Measurements from ENCODE around the gene ACER3.
"Not testable (repeated sequence)": the region's sequence is repeated elsewhere in the genome, so short reads cannot be mapped to it uniquely, and the experiment has no call there.

The ACER3 gene

DNA sequence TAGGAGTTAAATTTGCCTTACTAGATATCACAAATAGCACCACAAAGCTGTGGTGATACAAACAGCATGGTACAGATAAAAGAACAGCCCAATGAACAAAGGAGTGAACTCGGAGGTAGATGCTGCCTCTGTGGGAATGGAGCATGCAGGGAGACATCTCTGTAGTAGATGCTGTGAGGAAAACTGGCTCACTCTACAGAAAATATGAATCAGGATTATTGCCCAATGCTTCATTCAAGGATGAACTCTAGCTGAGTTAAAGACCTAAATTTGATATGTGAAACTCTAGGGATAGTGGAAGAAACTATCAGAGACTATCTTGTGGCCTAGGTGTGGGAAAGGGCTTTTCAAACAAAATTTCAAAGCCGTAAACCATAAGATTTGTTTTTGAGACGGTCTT, 190.8 kb downstream of the ACER3 start:
- DNase-seq (ENCODE audit: extremely low spot score, insufficient read length, low read depth) (no peak), FAIRE-seq (no peak)

DNA sequence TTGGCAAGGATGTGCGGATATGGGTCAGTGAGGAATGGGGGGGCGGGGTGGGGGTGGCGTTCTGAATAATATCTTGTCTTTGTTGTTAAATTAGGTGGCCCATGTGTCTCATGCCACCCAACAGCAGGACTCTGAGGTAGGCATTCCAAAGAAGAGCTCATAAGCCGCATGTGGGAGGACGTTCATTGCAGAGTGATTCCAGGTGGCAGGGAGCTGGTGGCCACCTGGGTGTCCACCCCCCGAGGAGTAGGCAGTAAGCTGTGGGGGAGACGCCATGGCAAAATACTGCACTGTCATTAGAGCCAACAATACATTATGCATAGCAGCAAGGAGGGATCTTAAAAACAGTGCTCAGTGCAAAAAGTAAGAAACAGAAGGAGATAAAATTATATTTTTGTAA, 191.8 kb downstream of the ACER3 start:
- DNase-seq (ENCODE audit: extremely low spot score, insufficient read length, low read depth) (no peak), FAIRE-seq (no peak)

DNA sequence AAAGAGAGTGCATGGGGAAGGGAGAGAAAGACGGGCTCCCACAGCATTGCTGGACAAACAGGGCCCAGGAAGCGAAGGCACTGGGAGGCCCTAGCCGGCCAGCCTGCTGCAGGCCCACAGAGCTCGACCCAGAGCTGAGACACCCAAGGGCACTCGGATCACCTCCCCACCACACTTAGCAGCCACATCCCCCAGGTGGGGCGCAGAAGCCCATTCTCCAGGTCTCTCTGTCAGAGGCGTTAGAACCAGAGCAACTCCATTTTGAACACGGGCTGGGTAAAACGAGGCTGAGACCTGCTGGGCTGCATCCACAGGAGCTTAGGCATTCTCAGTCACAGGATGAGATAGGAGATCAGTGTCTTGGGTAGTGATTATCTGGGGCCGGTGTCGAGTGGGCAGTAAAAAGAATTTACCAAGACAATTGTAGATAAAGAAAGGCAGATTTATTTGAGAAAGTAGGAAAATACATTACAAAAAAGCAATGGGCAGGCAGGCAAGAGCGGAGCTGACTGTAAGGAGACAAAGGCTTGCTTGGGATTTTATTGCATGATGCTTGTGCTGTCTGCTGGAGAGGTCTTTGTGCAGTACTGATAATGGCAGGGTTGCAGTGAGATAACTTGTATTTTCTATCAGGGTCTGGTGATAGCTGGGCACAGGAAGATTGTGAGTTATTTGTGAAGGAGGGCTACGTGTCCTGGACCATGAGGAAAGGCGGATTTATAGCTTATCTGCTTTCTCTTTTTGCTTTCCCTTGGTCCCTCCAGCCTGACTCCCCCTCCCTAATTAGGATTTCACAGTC, 192.7 kb downstream of the ACER3 start:
- DNase-seq (ENCODE audit: extremely low spot score, insufficient read length, low read depth) (no peak), FAIRE-seq (no peak)

DNA sequence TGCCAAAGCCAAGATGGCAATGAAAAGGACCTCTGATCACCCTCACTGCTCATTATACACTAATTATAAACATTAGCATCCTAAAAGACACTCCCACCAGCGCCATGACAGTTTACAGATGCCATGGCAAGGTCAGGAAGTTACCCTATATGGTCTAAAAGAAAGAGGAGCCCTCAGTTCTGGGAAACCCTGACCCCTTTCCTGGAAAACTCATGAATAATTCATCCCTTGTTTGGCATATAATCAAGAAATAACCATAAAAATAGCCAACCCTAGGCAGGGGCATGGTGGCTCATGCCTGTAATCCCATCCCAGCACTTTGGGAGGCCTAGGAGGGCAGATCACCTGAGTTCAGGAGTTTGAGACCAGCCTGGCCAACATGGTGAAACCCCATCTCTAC, 193.4 kb downstream of the ACER3 start:
- DNase-seq (ENCODE audit: extremely low spot score, insufficient read length, low read depth) (no peak), FAIRE-seq (no peak)

DNA sequence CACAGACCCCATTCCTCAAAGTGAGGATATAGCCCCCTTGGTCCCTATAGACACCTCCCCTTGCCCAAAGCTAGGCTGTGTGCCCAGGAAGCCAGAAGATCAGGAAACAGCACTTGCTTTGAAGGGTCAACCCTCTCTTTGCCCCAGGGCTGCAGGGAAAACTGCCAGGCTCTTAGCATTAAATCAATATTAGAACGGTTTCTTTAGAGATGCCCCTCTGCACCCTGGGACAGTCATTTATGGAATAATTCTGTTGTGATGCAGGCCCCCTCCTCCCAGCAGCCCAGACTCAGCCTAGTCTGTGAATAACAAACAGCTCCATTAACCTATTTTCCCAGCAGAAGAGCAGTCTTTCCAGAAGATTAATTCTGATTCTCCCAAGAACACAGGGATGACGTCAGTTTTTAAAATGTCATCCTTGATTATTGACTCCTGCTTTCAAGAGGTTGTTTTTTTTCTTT, 194.4 kb downstream of the ACER3 start:
- DNase-seq (ENCODE audit: extremely low spot score, insufficient read length, low read depth) (no peak), FAIRE-seq (no peak)

DNA sequence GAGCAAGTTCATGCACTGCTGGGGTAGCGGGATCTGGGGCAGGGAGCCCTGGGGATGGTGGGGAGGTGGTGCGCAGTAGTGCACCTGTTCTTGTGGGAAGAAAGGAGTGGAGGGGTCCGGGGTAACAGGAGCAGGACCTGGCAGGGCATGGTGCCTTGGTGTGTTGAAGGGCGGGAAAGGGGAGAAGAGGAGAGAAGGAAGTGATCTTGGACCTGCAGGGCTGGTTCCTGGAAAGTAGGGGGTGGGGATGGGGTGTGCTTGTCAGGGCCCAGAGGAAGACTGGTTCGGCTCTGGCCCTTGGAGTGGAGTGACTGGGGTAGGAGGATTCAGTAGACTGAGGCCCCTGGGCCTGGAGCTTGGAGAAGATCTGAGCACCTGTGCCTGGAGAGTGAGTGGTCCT, 195.2 kb downstream of the ACER3 start:
- DNase-seq (ENCODE audit: extremely low spot score, insufficient read length, low read depth): no peak
- FAIRE-seq: no peak

DNA sequence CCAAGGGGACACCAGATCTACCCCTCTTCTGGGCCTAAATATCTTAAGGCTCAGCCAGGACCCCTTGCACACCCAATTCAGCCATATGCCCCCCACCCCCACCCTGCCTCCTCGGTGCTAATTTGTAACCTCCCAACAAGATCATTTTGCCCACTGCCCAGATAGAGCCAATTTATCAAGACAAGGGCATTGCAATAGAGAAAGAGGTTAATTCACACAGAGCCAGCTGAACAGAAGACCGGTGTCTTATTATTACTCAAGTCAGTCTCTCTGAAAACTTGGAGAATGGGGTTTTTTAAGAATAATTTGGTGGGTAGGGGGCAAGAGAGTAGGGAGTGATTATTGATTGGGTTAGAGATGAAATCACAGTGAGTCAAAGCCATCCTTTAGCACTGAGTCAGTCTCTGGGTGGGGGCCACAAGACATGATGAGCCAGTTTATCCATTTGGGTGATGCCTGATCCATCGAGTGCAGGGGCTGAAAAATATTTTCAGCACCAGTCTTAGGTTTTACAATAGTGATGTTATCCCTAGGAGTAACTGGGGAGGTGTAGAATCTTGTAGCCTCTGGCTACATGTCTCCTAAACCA, 196.2 kb downstream of the ACER3 start:
- DNase-seq (ENCODE audit: extremely low spot score, insufficient read length, low read depth) (no peak), FAIRE-seq (no peak)

DNA sequence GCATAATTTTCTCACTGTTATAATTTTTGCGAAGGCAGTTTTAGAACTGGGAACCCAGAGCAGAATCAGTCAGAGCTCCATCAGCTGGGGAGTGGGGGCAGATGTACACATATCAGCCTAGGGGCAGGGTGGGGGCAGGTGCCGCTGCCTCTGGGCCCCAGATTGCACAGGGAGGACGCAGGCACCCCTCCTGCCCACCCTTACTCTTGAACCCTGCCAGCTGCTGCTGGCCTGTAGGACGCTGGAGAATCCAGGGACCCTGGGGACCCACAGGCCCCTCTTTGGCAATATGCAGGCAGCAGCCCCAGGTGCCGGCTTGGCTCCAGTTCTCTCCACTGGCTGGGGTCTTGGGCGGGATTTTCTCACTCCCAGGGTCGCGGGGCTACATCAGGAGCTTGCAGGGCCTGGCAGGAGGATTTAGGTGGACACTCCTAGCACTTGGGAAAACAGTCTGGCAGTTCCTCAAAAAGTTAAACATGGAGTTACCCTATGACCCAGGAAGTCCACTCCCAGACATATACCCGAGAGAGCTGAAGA, 197.3 kb downstream of the ACER3 start:
- FAIRE-seq: no peak
- DNase-seq (ENCODE audit: extremely low spot score, insufficient read length, low read depth): no peak

DNA sequence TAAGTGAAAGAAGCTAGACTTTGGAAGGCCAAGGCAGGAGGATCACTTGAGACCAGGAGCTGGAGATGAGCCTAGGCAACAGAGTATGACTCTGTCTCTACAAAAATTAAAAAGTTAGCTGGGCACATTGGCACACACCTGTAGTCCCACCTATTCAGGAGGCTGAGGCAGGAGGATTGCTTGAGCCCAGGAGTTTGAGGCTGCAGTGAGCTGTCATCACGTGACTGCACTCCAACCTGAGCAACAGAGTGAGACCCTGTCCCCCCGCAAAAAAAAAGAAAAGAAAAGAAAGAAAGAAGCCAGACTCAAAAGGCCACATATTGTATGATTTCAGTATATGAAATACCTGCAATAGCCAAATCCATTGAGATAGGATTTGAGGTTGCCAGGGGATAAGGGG, 198.2 kb downstream of the ACER3 start:
- FAIRE-seq (no peak), DNase-seq (ENCODE audit: extremely low spot score, insufficient read length, low read depth) (no peak)

DNA sequence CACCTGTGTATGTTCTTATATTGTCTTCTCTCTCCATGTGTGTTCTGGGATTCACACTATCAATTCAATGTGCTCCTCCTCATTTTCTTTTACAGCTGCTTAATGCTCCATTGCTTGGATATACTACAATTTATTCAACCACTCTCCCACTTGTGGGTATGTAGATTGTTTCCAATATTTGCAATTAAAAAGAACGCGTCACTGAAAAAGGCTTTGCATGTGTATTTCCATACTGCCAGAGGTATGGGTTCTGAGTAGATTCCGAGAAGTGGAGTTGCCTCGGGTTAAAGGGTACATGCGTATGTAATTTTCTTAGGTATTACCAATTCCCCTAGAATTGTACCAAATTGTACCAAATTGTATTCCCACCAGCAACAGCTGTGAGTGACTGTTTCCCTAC, 199.1 kb downstream of the ACER3 start:
- DNase-seq (ENCODE audit: extremely low spot score, insufficient read length, low read depth) (no peak), FAIRE-seq (no peak)

DNA sequence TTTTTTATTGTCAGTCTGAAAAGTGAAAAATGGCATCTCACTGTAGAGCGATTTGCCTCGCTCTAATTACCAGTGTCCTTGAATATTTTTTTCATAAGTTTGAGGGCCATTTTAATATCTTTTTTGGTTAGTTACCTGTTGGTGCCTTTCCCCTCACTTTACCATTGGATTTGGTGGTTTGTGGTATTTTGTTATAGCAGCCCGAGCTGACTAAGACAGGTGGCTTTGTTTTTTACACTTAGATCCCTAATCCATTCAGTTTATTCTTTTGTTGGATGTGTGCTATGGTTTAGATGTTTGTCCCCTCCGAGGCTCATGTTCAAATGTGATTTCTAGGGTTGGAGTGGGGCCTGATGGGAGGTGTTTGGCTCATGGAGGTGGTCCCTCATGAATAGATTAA, 199.5 kb downstream of the ACER3 start:
- DNase-seq (ENCODE audit: extremely low spot score, insufficient read length, low read depth) (no peak), FAIRE-seq (no peak)

DNA sequence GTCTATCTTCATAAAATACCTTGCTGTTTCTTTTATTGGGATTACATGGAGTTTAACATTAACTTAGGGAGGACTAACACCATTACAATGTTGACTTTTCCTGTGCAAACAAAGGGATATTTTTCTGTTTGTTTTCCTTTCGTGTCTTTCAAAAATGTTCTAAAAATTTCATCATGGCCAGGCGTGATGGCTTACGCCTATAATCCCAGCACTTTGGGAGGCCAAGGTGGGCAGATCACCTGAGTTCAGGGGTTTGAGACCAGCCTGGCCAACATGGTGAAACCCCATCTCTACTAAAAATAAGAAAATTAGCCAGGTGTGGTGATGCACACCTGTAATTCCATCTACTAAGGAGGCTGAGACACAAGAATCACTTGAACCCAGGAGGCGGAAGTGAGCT, 200.5 kb downstream of the ACER3 start:
- not testable (repeated sequence) for DNase-seq (ENCODE audit: extremely low spot score, insufficient read length, low read depth); FAIRE-seq

DNA sequence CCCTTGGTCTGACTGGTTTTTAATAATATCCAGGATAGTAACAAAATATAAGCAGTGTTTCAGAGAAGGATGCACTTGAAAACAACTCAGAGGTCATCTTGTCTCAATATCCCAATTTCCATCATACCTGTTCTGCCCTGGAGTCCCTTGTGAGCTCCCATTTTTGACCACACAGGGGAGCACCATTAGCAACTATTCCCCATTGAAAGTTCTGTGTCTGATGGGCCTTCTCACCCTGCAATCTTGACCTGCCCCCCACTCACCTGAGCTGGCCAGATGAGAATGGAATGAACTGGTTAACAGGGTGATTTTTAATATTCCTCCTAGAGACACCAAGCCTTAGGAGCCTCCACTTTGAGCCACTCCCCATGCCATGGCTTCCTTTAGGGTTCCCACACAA, 202.2 kb downstream of the ACER3 start:
- FAIRE-seq (no peak), DNase-seq (ENCODE audit: extremely low spot score, insufficient read length, low read depth) (no peak)

DNA sequence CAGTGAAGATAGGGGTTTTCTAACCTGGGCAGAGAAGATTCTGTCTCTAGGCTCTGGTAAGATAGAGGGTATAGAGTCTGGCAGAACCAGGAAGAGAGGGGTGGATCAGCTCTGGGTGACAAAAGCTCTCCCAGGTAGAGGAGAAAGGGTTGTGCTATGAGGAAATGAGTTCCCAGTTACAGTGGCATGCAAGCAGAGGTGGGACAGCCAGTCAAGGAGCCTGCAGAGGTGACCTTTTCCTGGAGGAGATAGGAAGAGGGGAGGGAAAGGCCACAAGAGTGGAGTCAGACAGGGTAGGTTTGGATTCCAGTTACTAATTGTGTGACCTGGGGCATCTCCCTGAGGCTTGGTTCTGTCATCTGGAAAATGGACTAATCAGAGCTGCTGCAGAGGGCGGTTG, 202.7 kb downstream of the ACER3 start:
- no peak for DNase-seq (ENCODE audit: extremely low spot score, insufficient read length, low read depth)
- no peak for FAIRE-seq

DNA sequence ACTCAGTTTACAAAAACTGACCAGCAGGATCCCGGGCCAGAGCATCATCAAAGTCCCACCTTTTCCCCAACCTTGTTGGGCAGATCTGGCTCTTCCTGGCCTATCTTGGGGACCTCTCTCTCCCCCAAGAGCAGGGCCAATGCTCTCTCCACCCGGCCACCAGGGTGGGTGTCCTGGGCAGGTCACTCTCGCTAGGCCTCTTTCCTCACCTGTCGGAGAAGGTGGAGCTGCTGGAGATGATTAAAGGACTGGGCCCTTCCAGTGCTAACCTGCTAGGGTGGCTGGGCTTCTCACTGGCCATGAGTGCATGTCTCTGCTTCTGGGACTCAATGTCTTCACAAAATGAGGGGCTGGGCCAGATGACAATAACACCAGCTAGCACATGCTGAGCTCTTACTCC, 203.1 kb downstream of the ACER3 start:
- DNase-seq (ENCODE audit: extremely low spot score, insufficient read length, low read depth) (no peak), FAIRE-seq (no peak)

DNA sequence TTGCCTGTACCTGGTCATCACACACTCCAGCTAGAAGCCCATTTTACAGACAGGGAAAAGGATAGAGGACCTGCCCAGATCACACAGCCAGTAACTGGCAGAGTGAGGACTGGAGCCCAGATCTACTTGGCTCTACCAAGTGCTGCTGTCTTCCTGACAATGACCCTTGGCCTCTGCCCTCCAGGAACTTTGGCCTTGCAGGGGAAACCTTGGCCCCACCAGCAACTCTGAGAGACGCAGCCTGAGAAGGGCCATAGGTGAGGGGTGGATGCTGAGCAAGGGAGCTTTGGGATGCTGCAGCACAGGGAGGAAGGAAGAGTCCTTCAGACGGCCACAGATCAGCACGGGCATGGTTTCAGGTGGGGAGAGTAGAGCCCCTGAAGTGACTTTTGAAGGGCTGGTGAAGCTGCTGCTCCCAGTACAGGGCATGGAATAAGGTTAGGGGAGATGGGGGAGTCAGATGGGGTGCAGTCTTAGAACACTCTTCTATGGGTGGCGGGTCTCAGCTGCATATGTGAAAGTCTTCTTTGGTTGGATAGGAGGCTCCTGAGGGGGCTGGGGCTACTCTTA, 204.0 kb downstream of the ACER3 start:
- no peak for FAIRE-seq
- DNase-seq (ENCODE audit: extremely low spot score, insufficient read length, low read depth): no peak

DNA sequence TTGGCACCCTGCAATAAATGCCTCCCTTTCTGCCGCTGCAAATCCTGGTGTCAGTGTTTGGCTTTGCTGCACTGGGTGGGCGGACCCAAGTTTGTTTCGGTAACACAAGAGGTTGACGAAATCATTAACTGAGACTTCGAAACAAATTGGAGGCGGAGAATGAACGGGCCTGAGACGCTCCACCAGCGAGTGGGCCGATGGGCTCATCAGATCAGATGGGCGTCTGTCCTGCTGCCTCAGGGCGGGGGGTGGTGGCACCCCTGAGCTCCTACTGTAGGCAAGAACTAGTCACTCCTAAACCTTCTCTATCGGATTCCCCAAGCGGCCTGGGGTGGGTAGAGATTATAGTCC, 205.1 kb downstream of the ACER3 start:
- no peak for DNase-seq (ENCODE audit: extremely low spot score, insufficient read length, low read depth)
- no peak for FAIRE-seq

DNA sequence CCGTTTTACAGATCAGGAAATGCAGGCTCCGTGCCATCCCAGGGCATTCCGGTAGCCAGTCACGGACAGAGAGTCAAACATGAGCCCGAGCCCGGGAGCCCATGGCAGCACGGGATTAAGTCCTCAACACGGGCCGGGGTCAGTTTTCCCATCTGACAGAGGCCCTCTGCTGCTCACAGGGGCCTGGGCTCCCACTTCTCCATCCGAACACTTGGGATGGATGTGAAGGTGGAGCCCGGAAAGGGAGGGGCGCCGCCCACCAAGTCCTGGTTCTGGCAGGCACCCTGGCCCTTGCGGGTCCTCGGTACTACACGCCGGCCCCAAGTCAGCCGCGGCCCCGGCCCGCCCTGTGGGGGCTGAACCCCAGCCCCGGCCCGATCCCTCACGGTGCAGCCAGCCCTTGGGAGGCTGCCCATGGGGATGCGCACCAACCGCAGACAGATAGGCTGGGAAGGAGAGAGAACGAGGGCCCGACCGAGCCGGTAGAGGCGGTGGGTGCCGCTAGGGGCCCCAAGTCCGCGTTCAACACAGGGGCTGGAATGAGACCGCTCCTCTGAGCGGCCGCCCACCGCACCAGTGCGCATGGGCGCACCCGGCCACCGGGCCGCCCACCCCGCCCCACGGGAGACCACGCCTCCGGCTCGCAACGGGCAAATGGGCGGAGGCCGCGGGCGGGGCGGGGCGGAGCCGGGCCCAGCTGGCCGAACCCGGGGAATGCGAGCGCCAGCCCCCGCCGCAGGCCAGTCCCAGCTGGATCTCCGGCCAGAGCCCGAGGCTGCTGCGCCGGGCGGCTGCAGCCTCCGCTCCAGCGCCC, 205.7 kb downstream of the ACER3 start, which contains the start of gene CAPN5:
TSS of gene CAPN5 (plus strand) at position 743 of the 814 bp plus-strand sequence. CDS start 17,916 bp downstream, outside the sequence.
- FAIRE-seq (peak; percentile 89), DNase-seq (ENCODE audit: extremely low spot score, insufficient read length, low read depth) (peak; percentile 92)

DNA sequence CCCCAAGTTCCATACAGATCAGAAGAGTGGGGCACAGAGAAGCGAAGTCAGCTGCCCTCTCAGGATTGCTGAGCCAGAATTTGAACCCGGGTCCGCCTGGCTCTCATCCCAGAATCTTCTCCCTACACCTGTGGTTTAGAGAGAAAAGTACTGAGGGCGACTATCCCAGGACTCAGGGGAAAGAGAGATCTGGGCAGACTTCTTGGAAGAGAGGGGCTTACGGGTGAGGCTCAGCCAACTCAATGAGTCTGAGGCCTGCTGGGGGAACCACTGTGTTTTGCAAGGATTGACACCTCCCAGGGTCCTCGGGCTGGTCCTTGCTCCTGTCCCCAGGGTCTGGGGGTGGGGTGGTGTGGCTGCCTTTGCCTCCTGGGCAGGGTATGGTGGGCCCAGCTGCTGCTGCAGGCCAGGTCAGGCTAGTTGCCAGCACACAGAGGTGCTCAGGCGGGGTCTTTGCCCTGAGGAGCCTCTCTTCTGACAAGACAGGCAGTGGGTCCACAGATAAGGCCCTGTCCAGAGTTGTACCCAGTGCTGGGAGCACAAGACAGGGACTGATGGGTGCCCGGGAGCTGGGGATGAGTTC, 207.2 kb downstream of the ACER3 start:
- FAIRE-seq (no peak), DNase-seq (ENCODE audit: extremely low spot score, insufficient read length, low read depth) (no peak)
